ENCODE results near the gene ZIC2.

ZIC2 gene

DNA sequence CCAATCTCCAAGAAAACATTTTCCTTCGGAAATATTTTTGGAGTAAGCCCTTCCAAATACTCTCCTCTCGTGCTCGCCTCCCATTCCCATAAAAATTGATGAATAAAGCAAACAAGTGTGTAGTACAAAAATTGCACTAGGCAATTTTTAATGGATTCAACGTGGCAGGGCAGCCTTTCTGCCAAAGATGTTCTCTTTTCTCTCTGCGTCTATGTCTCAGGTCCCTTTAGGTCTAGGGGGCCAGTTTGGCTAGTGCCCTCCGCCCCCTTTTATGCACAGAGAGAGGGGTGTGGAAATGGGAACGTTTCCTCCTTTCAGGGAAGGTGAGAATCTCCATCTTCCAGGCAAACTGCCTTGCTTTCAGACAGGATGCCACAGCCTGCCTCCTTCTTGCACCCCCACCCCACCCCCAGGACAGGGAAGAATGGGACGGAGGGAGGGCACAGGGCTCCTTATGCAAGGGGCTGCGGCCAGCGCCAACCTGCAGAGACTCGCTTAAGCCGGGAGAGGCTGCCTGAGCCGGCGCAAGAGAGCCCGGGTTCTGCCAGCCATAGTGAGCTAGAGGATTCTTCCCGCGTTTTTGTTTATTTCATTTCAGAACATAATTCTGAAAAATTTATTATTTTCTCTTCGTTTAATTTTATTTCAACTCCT lies 2.7 kb upstream of the ZIC2 start:
- no peak overlapping the region for H3K4me3 ChIP-seq (replicated peaks; ENCODE audit: low read depth, low read length)

DNA sequence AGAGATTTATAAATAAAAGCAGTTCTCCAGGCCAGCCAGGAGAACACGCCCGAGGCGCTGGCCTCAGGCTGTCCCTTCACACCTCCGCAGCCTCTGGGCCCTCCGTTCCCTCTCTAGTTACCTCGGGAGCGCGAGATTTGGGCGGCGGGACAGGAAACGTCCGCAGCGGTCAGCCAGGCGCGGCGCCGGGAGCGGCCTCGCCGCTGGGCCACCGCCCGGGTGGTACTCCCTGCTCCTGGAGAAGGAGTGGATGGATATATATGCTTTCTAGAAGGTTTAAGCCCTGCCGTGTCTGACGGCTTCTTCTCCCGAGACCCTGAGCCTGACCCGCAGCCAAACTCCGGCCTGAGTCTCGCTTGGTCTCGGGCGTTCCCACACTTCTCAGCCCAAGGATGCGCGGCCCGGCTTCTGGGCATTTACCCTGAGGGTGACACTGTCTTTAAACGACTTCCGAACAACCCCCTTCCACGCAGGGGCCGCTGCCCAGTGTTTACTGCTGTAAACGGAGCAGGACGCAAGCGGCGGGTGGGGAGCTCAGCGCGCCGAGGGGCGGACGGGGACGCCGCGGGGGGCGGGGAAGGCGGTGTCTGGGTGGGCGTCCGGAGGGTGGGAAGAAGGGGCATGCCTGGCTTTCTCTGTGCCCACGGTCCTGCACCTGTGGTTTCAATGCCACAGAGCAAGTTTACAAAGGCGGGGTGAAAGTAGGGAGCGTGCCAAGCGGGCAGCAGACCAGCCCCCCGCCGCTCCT lies 2.0 kb upstream of the ZIC2 start:
- no peak overlapping the region for H3K4me3 ChIP-seq (replicated peaks; ENCODE audit: low read depth, low read length)
- DNase-seq (ENCODE audit: low read depth), result no peak
- TF ChIP-seq, protein P1, sequence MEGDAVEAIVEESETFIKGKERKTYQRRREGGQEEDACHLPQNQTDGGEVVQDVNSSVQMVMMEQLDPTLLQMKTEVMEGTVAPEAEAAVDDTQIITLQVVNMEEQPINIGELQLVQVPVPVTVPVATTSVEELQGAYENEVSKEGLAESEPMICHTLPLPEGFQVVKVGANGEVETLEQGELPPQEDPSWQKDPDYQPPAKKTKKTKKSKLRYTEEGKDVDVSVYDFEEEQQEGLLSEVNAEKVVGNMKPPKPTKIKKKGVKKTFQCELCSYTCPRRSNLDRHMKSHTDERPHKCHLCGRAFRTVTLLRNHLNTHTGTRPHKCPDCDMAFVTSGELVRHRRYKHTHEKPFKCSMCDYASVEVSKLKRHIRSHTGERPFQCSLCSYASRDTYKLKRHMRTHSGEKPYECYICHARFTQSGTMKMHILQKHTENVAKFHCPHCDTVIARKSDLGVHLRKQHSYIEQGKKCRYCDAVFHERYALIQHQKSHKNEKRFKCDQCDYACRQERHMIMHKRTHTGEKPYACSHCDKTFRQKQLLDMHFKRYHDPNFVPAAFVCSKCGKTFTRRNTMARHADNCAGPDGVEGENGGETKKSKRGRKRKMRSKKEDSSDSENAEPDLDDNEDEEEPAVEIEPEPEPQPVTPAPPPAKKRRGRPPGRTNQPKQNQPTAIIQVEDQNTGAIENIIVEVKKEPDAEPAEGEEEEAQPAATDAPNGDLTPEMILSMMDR (IDR thresholded peaks at IDR 0.05; ENCODE audit: low read length, missing control alignments), result no peak

More for the DNA sequence above, 2.7 kb upstream of the ZIC2 start:
- no peak for DNase-seq (ENCODE audit: low read depth)
- TF ChIP-seq, protein P1 (IDR thresholded peaks at IDR 0.05; ENCODE audit: low read length, missing control alignments), result no peak

GRCh38 chr13:99980201-99980823 lies 1.3 kb upstream of the ZIC2 start:
- peak; percentile 64 for DNase-seq (ENCODE audit: low read depth)
- TF ChIP-seq, protein P1 (IDR thresholded peaks at IDR 0.05; ENCODE audit: low read length, missing control alignments), result no peak
- H3K4me3 ChIP-seq (replicated peaks; ENCODE audit: low read depth, low read length), result peak overlapping the region; percentile 44

DNA sequence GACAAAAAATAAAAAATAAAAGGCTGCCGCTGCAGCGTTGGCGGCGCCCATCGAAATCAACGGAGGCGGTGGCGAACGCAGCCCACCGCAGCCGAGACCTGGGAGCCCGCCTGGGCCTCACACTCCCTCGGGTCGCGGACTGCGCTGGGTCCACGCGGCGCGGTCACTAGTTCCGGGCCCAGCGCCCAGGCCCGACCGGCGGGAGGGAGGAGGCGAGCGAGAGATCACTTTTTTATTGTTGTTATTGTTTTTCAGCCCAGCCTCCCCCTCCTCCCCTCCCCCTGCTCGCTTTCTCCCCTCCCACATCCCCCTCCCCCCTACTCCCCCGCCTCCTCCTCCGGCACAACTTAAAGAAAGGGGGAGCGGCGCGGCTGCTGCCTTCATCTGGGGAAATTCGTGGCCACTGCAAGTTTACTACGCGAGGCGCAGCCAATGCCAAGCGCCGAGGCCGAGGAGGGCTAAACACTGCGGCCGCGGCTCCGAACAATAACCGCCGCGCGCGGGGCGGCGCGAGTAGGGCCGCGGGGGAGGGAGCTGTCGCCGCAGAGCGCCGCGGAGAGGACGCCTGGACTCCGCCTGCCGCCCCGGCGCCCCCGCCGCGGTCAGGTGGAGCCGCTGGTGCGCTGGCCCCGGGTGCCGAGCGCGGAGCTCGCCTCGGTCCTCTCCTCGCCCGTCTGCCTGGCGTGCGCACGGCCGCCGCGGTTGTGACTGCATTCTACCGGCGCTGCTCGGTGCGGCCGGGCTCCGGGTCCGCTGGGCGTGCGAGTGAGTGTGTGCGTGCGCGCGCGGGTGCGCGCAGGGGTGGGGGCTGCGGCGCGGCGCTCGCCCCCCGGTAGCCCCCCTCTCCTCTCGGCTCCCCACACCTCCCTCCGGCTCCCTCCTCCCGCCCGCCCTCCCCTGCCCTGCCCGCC lies 505 bp upstream of the ZIC2 start:
- H3K4me3 ChIP-seq (replicated peaks; ENCODE audit: low read depth, low read length), result peak overlapping the region; percentile 44
- DNase-seq (ENCODE audit: low read depth), result no peak
- TF ChIP-seq, protein P1 (IDR thresholded peaks at IDR 0.05; ENCODE audit: low read length, missing control alignments), result no peak

DNA sequence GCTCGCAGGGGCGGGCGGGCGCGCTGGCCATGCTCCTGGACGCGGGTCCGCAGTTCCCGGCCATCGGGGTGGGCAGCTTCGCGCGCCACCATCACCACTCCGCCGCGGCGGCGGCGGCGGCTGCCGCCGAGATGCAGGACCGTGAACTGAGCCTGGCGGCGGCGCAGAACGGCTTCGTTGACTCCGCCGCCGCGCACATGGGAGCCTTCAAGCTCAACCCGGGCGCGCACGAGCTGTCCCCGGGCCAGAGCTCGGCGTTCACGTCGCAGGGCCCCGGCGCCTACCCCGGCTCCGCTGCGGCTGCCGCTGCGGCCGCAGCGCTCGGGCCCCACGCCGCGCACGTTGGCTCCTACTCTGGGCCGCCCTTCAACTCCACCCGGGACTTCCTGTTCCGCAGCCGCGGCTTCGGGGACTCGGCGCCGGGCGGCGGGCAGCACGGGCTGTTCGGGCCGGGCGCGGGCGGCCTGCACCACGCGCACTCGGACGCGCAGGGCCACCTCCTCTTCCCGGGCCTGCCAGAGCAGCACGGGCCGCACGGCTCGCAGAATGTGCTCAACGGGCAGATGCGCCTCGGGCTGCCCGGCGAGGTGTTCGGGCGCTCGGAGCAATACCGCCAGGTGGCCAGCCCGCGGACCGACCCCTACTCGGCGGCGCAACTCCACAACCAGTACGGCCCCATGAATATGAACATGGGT lies 599 bp downstream of the ZIC2 start:
- H3K4me3 ChIP-seq (replicated peaks; ENCODE audit: low read depth, low read length), result no peak overlapping the region
- no peak for DNase-seq (ENCODE audit: low read depth)
- TF ChIP-seq, protein P1 (IDR thresholded peaks at IDR 0.05; ENCODE audit: low read length, missing control alignments), result no peak
